ENCODE results near the gene MLIP. TPM values are rescaled to one million over a fixed set of nuclear protein-coding genes. Genes with fewer than 3 reads are reported as not detected.

The MLIP gene
- total and polyA plus RNA-seq, 2 of the 8 experiments (the other 6 are each of a cell fraction or from before 2014, with no cell fraction given) = not detected

GRCh38 chr6:54085541-54085940 lies 25.7 kb upstream of the MLIP start:
- Histone ChIP-seq H3K4ac (replicated peaks; ENCODE audit: insufficient read length, low read depth, low read length) (no peak overlapping the region), H3K4me1 (replicated peaks in 1 of 4; ENCODE audit: control insufficient read depth in 3 of 4, insufficient read depth in 4 of 4, low read length in 3 of 4) (no peaks in the 10 kb centered on the region), H3K27me3 (replicated peaks in 1 of 4; ENCODE audit: control insufficient read depth in 3 of 4, extremely low read depth in 1 of 4, insufficient read depth in 3 of 4, low read length in 3 of 4) (no peaks in the 10 kb centered on the region), H3K4me2 (ENCODE audit: insufficient read depth in 1 of 2, low read depth in 2 of 2, low read length in 2 of 2) (no peak overlapping the region), H4K91ac (replicated peaks; ENCODE audit: insufficient read length, low read length) (no peak overlapping the region), H3K9ac (replicated peaks in 1 of 4; ENCODE audit: extremely low read depth in 1 of 4, low read depth in 3 of 4, low read length in 3 of 4) (no peak overlapping the region), H3K56ac (replicated peaks; ENCODE audit: insufficient read length, low read depth, low read length) (no peak overlapping the region), H3K23me2 (ENCODE audit: low read depth, low read length) (no peaks in the 10 kb centered on the region), H3K18ac (ENCODE audit: extremely low read depth, low read length) (no peak overlapping the region), H3K14ac (ENCODE audit: insufficient read length) (no peak overlapping the region), H4K20me1 (replicated peaks in 1 of 2; ENCODE audit: control insufficient read depth in 1 of 2, insufficient read depth in 2 of 2, low read length in 2 of 2) (no peaks in the 10 kb centered on the region), H3K79me2 (ENCODE audit: control insufficient read depth in 1 of 2, insufficient read depth in 2 of 2, low read length in 2 of 2) (no peaks in the 10 kb centered on the region), H3K79me1 (ENCODE audit: low read depth, low read length) (no peaks in the 10 kb centered on the region), H2AK5ac (ENCODE audit: low read depth, low read length) (no peak overlapping the region), H4K5ac (ENCODE audit: insufficient read length, low read depth, low read length) (no peak overlapping the region), H3K9me3 (ENCODE audit: insufficient read depth in 2 of 2, low read depth in 1 of 2, low read length in 1 of 2) (no peaks in the 10 kb centered on the region), H2AFZ (ENCODE audit: low read length) (no peak overlapping the region), H2BK15ac (ENCODE audit: low read length) (no peak overlapping the region), H3K4me3 (ENCODE audit: extremely low read depth in 1 of 4, insufficient read depth in 2 of 4, low read depth in 3 of 4, low read length in 4 of 4) (no peak overlapping the region), H3K27ac (ENCODE audit: low read depth, low read length) (no peak overlapping the region), H3K23ac (ENCODE audit: insufficient read length) (no peak overlapping the region), H2BK20ac (ENCODE audit: low read length) (no peak overlapping the region), H3K36me3 (ENCODE audit: control insufficient read depth in 2 of 4, insufficient read depth in 4 of 4, low read length in 3 of 4) (no peaks in the 10 kb centered on the region), H2BK5ac (ENCODE audit: low read depth, low read length) (no peak overlapping the region), H2BK12ac (ENCODE audit: low read depth, low read length) (no peak overlapping the region), H4K8ac (ENCODE audit: extremely low read depth, insufficient read depth, low read length) (no peak overlapping the region), H2BK120ac (replicated peaks; ENCODE audit: low read depth, low read length) (no peak overlapping the region)
- ChIA-PET POLR2A (ENCODE audit: partially characterized antibody) (no interaction called here), CTCF (ENCODE audit: partially characterized antibody) (no interaction called here)
- no peak for FAIRE-seq
- no peak for TF ChIP-seq SP4 (IDR thresholded peaks at IDR 0.05; ENCODE audit: low read length)
- no peak for TF ChIP-seq CREB1 (IDR thresholded peaks at IDR 0.05)
- no peak for TF ChIP-seq GABPA (IDR thresholded peaks at IDR 0.05; ENCODE audit: borderline replicate concordance, insufficient read depth, low read length)
- no peak for TF ChIP-seq TEAD4 (IDR thresholded peaks at IDR 0.05; ENCODE audit: low read depth, low read length)
- TF ChIP-seq TCF12 (IDR thresholded peaks at IDR 0.05; ENCODE audit: low read depth, low read length) = no peak
- TF ChIP-seq EZH2 (IDR thresholded peaks at IDR 0.05; ENCODE audit: low read depth, low read length, severe bottlenecking) = no peak
- TF ChIP-seq SIX5 (IDR thresholded peaks at IDR 0.05; ENCODE audit: low read depth, low read length) = no peak
- TF ChIP-seq BRCA1 (IDR thresholded peaks at IDR 0.05; ENCODE audit: low read depth, low read length) = no peak
- no peak for TF ChIP-seq SP2 (IDR thresholded peaks at IDR 0.05; ENCODE audit: low read length)
- TF ChIP-seq E2F6 (IDR thresholded peaks at IDR 0.05) = no peak
- no peak for TF ChIP-seq EGR1 (IDR thresholded peaks at IDR 0.05; ENCODE audit: borderline replicate concordance, low read depth, low read length)
- no peak for TF ChIP-seq SUZ12 (IDR thresholded peaks at IDR 0.05; ENCODE audit: low read length)
- TF ChIP-seq JUND (IDR thresholded peaks at IDR 0.05; ENCODE audit: low read length) = no peak
- TF ChIP-seq PHF8 (conservative IDR thresholded peaks at IDR 0.05; ENCODE audit: low read depth, low read length) = no peak
- no peak for TF ChIP-seq NANOG (IDR thresholded peaks at IDR 0.05; ENCODE audit: insufficient read depth, low read depth, low read length, poor library complexity, severe bottlenecking)
- WGBS, 2 experiments (ENCODE audit: extremely low coverage in 1 of 2, insufficient coverage in 1 of 2, insufficient read length in 1 of 2, insufficient replicate concordance in 2 of 2, low coverage in 1 of 2, low lambda C conversion rate in 2 of 2, missing lambda C conversion rate in 1 of 2) = 72% methylated on average over 2 of the region's 2 CpGs; no CpG with 5 or more reads in 1 of the 2 experiments
- no peak for DNase-seq (ENCODE audit: low read depth in 1 of 2, low spot score in 2 of 2)
